GM12878 (cell line): ENCODE data around the gene SETBP1. TPM values are rescaled to one million over a fixed set of nuclear protein-coding genes. Genes with fewer than 3 reads are reported as not detected.

Experiments
- ATAC-seq: fragments of 200-7000 bp; cut with Tn5 transposase; 3 replicates; pipeline ENCODE4 v1.9.1; 2020; ENCODE audit warnings: mild to moderate bottlenecking, moderate library complexity
- BruUV-seq: library from RNA; stranded (reverse); fragments of 400-500 nt; replicated peaks from 2 replicates; lab custom pipeline; 2021; lab: Mats Ljungman, UMichigan
- CTCF ChIA-PET: fragments of 300-600 bp; sonication (Branson Sonifier 250); formaldehyde crosslinking; extraction: SDS; loops from one replicate; lab custom pipeline; 2021; ENCODE audit warnings: inconsistent platforms; lab: Yijun Ruan, JAX
- POLR2A ChIA-PET: fragments of 350-600 bp; formaldehyde crosslinking; extraction: SDS; loops from one replicate; lab custom pipeline; 2021; ENCODE audit warnings: inconsistent platforms; lab: Charles Lee
- RAD21 ChIA-PET: fragments of 300-600 bp; sonication (Branson Sonifier 250); formaldehyde crosslinking; loops from one replicate; lab custom pipeline; 2023; ENCODE audit warnings: antibody characterized with exemption; ENCODE audit not compliant: unreplicated experiment; lab: Charles Lee
- SMC1A ChIA-PET: fragments of 300-600 bp; sonication (Branson Sonifier 250); formaldehyde crosslinking; loops from one replicate; lab custom pipeline; 2023; ENCODE audit not compliant: unreplicated experiment, uncharacterized antibody; lab: Charles Lee
- DNase-seq: peaks from one replicate; pipeline ENCODE4 v3.0.0-alpha.2; 2011; ENCODE audit warnings: low read depth, low spot score
- FAIRE-seq: peaks from 3 replicates; lab custom pipeline; 2011; peaks lifted over from hg19 to GRCh38; lab: Jason Lieb, UNC
- H2AFZ ChIP-seq: 2 replicates; pipeline ENCODE4 v1.6.0; 2011; ENCODE audit warnings: low read depth, low read length, control low read depth; ENCODE audit not compliant: control insufficient read depth
- H3K27ac ChIP-seq: 2 replicates; pipeline ENCODE4 v1.5.1; 2011; ENCODE audit warnings: control low read depth; ENCODE audit not compliant: control insufficient read depth, insufficient read depth
- H3K27me3 ChIP-seq, 2 experiments: replicated peaks in 1 of 2; 2 replicates each; pipeline versions ENCODE4 v1.6.0 to v1.6.1; 2011; ENCODE audit warnings: low read length in 1 of 2; ENCODE audit not compliant: control insufficient read depth in 2 of 2, insufficient read depth in 2 of 2
- H3K36me3 ChIP-seq, 2 experiments: 2 replicates each; pipeline ENCODE4 v1.5.1; 2011; ENCODE audit warnings: low read length in 1 of 2; ENCODE audit not compliant: control insufficient read depth in 2 of 2, insufficient read depth in 2 of 2
- H3K4me1 ChIP-seq: 2 replicates; pipeline ENCODE4 v1.6.1; 2011; ENCODE audit warnings: mild to moderate bottlenecking, low read length, moderate library complexity, mixed read lengths; ENCODE audit not compliant: control insufficient read depth, insufficient read depth
- H3K4me2 ChIP-seq: 2 replicates; pipeline ENCODE4 v1.6.0; 2011; ENCODE audit warnings: control low read depth; ENCODE audit not compliant: control insufficient read depth, insufficient read depth
- H3K4me3 ChIP-seq: fragments of 200-600 bp; sonication (generic); 2 replicates; pipeline ENCODE4 v1.5.1; 2016
- H3K79me2 ChIP-seq: 2 replicates; pipeline ENCODE4 v1.6.0; 2011; ENCODE audit warnings: low read length; ENCODE audit not compliant: control insufficient read depth, insufficient read depth
- H3K9ac ChIP-seq: 2 replicates; pipeline ENCODE4 v1.8.0; 2011; ENCODE audit warnings: low read length, control low read depth, mixed read lengths; ENCODE audit not compliant: control insufficient read depth, insufficient read depth
- H3K9me3 ChIP-seq: replicated peaks from 3 replicates; pipeline ENCODE4 v1.5.1; 2011; ENCODE audit warnings: mild to moderate bottlenecking, low read length; ENCODE audit not compliant: control insufficient read depth, insufficient read depth
- H4K20me1 ChIP-seq: 2 replicates; pipeline ENCODE4 v1.6.0; 2011; ENCODE audit not compliant: control insufficient read depth, insufficient read depth
- BACH1 ChIP-seq: fragments of 450-650 bp; IDR thresholded peaks from 2 replicates; pipeline ENCODE4 v1.6.1; 2017; ENCODE audit warnings: mild to moderate bottlenecking, borderline replicate concordance
- KDM1A ChIP-seq: fragments of 200-600 bp; sonication (generic); IDR thresholded peaks from 2 replicates; pipeline ENCODE4 v1.6.1; 2016; ENCODE audit warnings: borderline replicate concordance
- POU2F2 ChIP-seq: IDR thresholded peaks from 3 replicates; pipeline ENCODE4 v1.6.1; 2011; ENCODE audit warnings: low read depth, mild to moderate bottlenecking, low read length, borderline replicate concordance
- RUNX3 ChIP-seq: IDR thresholded peaks from 2 replicates; pipeline ENCODE4 v1.6.1; 2012; ENCODE audit warnings: low read length, inconsistent platforms
- SMAD1 ChIP-seq: fragments of 450-650 bp; IDR thresholded peaks from 2 replicates; pipeline ENCODE4 v1.6.1; 2018; ENCODE audit warnings: mild to moderate bottlenecking, low read depth; ENCODE audit not compliant: partially characterized antibody
- SREBF1 ChIP-seq: IDR thresholded peaks from 2 replicates; pipeline ENCODE4 v1.6.1; 2012; ENCODE audit warnings: mild to moderate bottlenecking, low read length
- YBX1 ChIP-seq: fragments of 450-650 bp; IDR thresholded peaks from 2 replicates; pipeline ENCODE4 v1.6.1; 2016; ENCODE audit warnings: antibody characterized with exemption
- ZNF207 ChIP-seq: fragments of 450-650 bp; IDR thresholded peaks from 2 replicates; pipeline ENCODE4 v1.6.1; 2014; ENCODE audit warnings: antibody characterized with exemption, mild to moderate bottlenecking, borderline replicate concordance
- ZZZ3 ChIP-seq: IDR thresholded peaks from 2 replicates; pipeline ENCODE4 v1.6.1; 2011; ENCODE audit warnings: low read depth; ENCODE audit not compliant: control insufficient read depth, insufficient read length
- WGBS: methylation state at CpG from one replicate; pipeline ENCODE4 v1.1.6; 2016; ENCODE audit warnings: low lambda C conversion rate; ENCODE audit not compliant: insufficient replicate concordance, insufficient coverage; ENCODE audit errors: missing lambda C conversion rate; 5-methylcytosine and 5-hydroxymethylcytosine counted together
- in situ Hi-C: fragments of 300-500 bp; cut with MboI; formaldehyde crosslinking; loops from 9 replicates; pipeline ENCODE4 v1.14.3; 2018; ENCODE audit warnings: mixed read lengths
- intact Hi-C: fragments of 100-400 bp; cut with micrococcal nuclease; formaldehyde crosslinking; loops from one replicate; pipeline ENCODE4 v1.14.2; 2022; ENCODE audit not compliant: unreplicated experiment
- polyA plus RNA-seq, 11 experiments: library from polyadenylated mRNA; depleted of rRNA in 4 of 11; unstranded in 6 of 11; stranded (reverse) in 5 of 11; fragments of >200 nt; fragmentation: Nextera tagmentation in 4 of 11; fragmentation: Illumina TruSeq in 1 of 11; extraction: Ambion mirVana in 4 of 11; extraction: Trizol in 1 of 11; gene quantifications; 1 replicate in 1 of 11; 2 replicates in 10 of 11; pipeline versions ENCODE4 v1.2.1 to v1.2.3, GENCODE V29; 2011 to 2016; ENCODE audit warnings: inconsistent platforms in 2 of 11, missing spikeins in 2 of 11, low read depth in 1 of 11
- total RNA-seq, 4 experiments: library from RNA; depleted of rRNA in 3 of 4; stranded (reverse); fragments of >200 nt in 3 of 4; fragmentation: Illumina TruSeq in 1 of 4; extraction: Trizol in 1 of 4; gene quantifications; 2 replicates each; pipeline versions ENCODE4 v1.2.1 to v1.2.3, GENCODE V29; 2013 to 2021

Gene SETBP1
- total and polyA plus RNA-seq, 10 of the 15 experiments (the other 5 are each of a cell fraction or from before 2014, with no cell fraction given), result 0.99 to 29.7 (median 8.3) TPM

DNA sequence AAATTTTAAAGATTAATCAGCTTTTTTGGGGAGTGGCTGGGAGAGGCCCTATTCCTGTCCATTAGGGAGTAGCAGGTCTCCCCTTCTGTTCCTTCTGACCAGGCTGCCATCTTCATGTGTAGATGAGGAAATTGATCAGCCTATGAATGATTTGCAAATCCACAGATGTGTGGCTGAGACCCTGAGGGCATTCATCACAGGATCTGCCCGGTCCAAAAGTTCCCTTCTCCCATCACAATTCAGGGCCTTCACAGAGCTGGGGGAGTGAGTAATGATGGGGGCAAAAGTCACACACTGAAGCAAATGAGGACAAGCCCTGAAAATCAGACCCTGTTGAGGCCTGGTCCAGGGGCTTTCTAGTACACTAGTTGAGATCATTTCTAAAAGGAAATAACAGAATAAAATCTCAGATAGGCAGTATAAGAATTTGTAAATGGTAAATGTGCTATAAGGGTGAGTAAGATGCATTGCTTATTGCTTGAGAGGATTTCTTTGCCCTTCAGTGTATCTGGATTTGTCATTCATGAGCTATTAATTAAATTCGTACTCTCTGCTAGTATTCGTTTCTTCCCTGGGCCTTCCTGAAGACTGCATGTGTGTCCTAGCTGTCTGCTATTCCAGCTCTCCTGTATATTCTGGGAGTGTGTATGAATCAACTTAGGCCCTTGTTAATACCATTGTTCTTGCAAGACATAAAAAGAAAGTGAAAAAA, 53.2 kb downstream of the SETBP1 start:
- POLR2A ChIA-PET, result interaction anchor here (0.6 to 2.5 kb wide), 4 partner anchors 15 to 26 kb away, joined by 5 to 7 read pairs (median 6); no protein-coding TSS in a partner anchor
- H3K4me2 ChIP-seq, result no peak overlapping the region
- no peak for DNase-seq

DNA sequence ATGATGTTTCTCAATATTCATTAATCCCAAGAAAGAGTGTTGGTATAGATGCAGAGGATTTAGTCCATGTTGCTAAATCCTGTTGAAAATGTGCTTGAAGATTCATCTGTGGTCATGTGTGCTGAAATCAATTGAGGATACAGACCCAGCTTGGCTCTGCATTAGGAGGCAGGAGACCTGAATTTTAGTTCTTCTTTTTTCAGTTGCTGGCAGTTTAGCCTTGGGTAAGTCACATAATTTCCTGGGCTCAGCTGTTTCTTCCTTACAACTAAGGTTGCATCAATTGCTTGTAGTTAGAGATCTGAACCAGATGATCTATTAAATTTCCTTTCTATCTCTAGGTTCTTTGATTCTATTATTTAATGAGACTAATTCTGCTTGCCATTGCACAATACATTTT, 54.4 kb downstream of the SETBP1 start:
- SMC1A ChIA-PET, result interaction anchor here (3.5 kb wide), 1 partner anchor 12 kb away, joined by 31 read pairs; no protein-coding TSS in a partner anchor
- RAD21 ChIA-PET, result interaction anchor here (0.8 to 1.3 kb wide), 2 partner anchors 9 to 21 kb away, joined by 3 read pairs; no protein-coding TSS in a partner anchor
- no peak for TF ChIP-seq ZNF207
- no peak for TF ChIP-seq KDM1A
- no peak for TF ChIP-seq BACH1
- ATAC-seq (no peak), DNase-seq (no peak), FAIRE-seq (no peak)
- Histone ChIP-seq H3K36me3 (no peaks in the 10 kb centered on the region), H3K79me2 (no peaks in the 10 kb centered on the region), H3K4me1 (peaks cover 36% of the 10 kb centered on the region), H3K9me3 (no peaks in the 10 kb centered on the region), H4K20me1 (no peaks in the 10 kb centered on the region), H3K27ac (no peak overlapping the region), H2AFZ (no peak overlapping the region), H3K27me3 (no peaks in the 10 kb centered on the region), H3K4me3 (no peak overlapping the region), H3K9ac (no peak overlapping the region), H3K4me2 (no peak overlapping the region)
- CTCF ChIA-PET, result no interaction called here
- in situ Hi-C loops (no loop called here), intact Hi-C loops (no loop called here)
- POLR2A ChIA-PET, result interaction anchor here (2.5 kb wide), 1 partner anchor 25 kb away, joined by 7 read pairs; no protein-coding TSS in a partner anchor
- no TSS peak for BruUV-seq

More for the DNA sequence above, 53.2 kb downstream of the SETBP1 start:
- ChIA-PET RAD21 (interaction anchor here (1.3 to 2.7 kb wide), 2 partner anchors 22 to 25 kb away, joined by 3 to 22 read pairs; no protein-coding TSS in a partner anchor), SMC1A (interaction anchor here (0.7 to 3.5 kb wide), 7 partner anchors 9 to 108 kb away, joined by 3 to 31 read pairs (median 6); no protein-coding TSS in a partner anchor), CTCF (interaction anchor here (1.0 to 1.3 kb wide), 2 partner anchors 8 to 29 kb away, joined by 3 to 4 read pairs; no protein-coding TSS in a partner anchor)
- H3K79me2 ChIP-seq, result no peaks in the 10 kb centered on the region
- H3K9ac ChIP-seq, result no peak overlapping the region
- no peaks in the 10 kb centered on the region for H3K9me3 ChIP-seq
- in situ Hi-C loops (no loop called here), intact Hi-C loops (no loop called here)
- no TSS peak for BruUV-seq
- H2AFZ ChIP-seq, result no peak overlapping the region
- no peak for TF ChIP-seq ZZZ3
- no peak for TF ChIP-seq POU2F2
- TF ChIP-seq SMAD1, result no peak
- TF ChIP-seq ZNF207, result no peak
- no peak for TF ChIP-seq SREBF1
- TF ChIP-seq RUNX3, result no peak
- no peak for TF ChIP-seq YBX1
- H3K27ac ChIP-seq, result no peak overlapping the region
- H3K36me3 ChIP-seq, result no peaks in the 10 kb centered on the region
- 82% methylated on average over 3 of the region's 3 CpGs for WGBS
- FAIRE-seq (no peak), ATAC-seq (no peak)
- H4K20me1 ChIP-seq, result no peaks in the 10 kb centered on the region
- peaks cover 41% of the 10 kb centered on the region for H3K4me1 ChIP-seq
- H3K4me3 ChIP-seq, result no peak overlapping the region
- H3K27me3 ChIP-seq, result no peaks in the 10 kb centered on the region
